Measurements from ENCODE around the gene DNAAF6.

Gene DNAAF6

GRCh38 chrX:107288676-107289075 is 82.3 kb downstream of the DNAAF6 start:
- no peak overlapping the region for H3K27ac ChIP-seq

DNA sequence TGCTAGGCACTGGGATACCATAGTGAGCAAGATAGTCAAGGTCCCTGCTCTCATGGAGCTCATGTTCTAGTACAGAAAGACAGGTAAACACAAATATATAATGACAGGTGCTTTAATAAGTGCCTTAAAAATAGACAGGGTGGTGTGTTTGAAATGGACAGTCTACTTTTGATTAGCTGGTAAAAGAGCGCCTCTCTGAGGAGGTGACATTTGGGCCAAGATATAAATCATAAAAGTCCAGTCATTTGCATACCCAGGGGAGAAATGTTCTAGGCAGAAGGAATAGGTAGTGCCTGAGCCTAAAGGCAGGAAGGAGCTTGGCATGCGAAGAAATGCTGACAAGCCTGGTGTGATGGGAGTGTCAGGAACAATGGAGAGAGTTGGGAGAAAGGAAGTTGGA is 83.6 kb downstream of the DNAAF6 start:
- no peak overlapping the region for H3K27ac ChIP-seq
- no peak for DNase-seq (ENCODE audit: low read depth, low spot score)

More at GRCh38 chrX:107288676-107289075, 82.3 kb downstream of the DNAAF6 start:
- DNase-seq (ENCODE audit: low read depth, low spot score) = no peak

DNA sequence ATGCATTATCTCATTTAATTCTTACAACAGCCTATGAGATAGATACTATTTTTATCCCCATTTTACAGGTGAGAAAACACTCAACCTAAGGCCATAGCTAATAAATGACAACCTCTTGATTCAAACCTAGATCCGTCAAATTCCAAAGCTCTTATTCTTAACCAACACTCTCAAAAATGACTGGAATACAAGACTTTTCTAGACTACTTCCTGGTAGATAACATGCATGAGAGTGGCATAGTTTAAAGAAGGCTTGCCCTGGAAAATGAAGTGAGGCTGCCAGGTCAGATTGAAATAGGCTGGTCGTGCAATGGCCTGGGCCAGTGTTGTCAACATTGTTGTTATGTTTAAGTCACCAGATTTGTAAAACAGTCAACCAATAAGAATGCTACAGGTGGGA is 86.6 kb downstream of the DNAAF6 start:
- no peak for DNase-seq (ENCODE audit: low read depth, low spot score)
- H3K27ac ChIP-seq = no peak overlapping the region

All from epithelial cell of prostate (primary cell).